DOHH2 (cell line): ENCODE measurements around the gene FAR2.
A peak's percentile ranks its signal among the peaks of the same experiment; 100 is the strongest.
"Not testable (repeated sequence)": the region's sequence is repeated elsewhere in the genome, so short reads cannot be mapped to it uniquely, and the experiment has no call there.

Source experiments
- H3F3A ChIP-seq: fragments of 200-600 bp; sonication (generic), shearing (Covaris generic); 2 replicates; pipeline ENCODE4 v1.6.0; 2016; ENCODE audit warnings: antibody characterized with exemption, mild to moderate bottlenecking; ENCODE audit not compliant: control insufficient read depth, insufficient read depth
- H3K27ac ChIP-seq: fragments of 200-600 bp; sonication (generic); 2 replicates; pipeline ENCODE4 v1.5.1; 2014; ENCODE audit warnings: low read depth, mild to moderate bottlenecking, low read length, moderate library complexity
- H3K27me3 ChIP-seq: fragments of 200-600 bp; sonication (generic); 2 replicates; pipeline ENCODE4 v1.6.1; 2014; ENCODE audit warnings: mild to moderate bottlenecking, low read length, mixed read lengths; ENCODE audit not compliant: control insufficient read depth
- H3K36me3 ChIP-seq: fragments of 200-600 bp; sonication (generic); 2 replicates; pipeline ENCODE4 v1.6.1; 2014; ENCODE audit warnings: mild to moderate bottlenecking, low read length, moderate library complexity, mixed read lengths; ENCODE audit not compliant: control insufficient read depth
- H3K4me1 ChIP-seq: fragments of 200-600 bp; sonication (generic); 2 replicates; pipeline ENCODE4 v1.6.1; 2014; ENCODE audit warnings: mild to moderate bottlenecking, low read length, mixed read lengths; ENCODE audit not compliant: control insufficient read depth
- H3K4me2 ChIP-seq: fragments of 200-600 bp; sonication (generic); 2 replicates; pipeline ENCODE4 v1.6.0; 2014; ENCODE audit warnings: mild to moderate bottlenecking, low read length, moderate library complexity
- H3K4me3 ChIP-seq: fragments of 200-600 bp; sonication (generic); 2 replicates; pipeline ENCODE4 v1.5.1; 2014; ENCODE audit warnings: mild to moderate bottlenecking, low read length, mixed read lengths
- H3K79me2 ChIP-seq: fragments of 200-600 bp; sonication (generic); 2 replicates; pipeline ENCODE4 v1.6.1; 2014; ENCODE audit warnings: mild to moderate bottlenecking, low read length, mixed read lengths; ENCODE audit not compliant: control insufficient read depth
- H3K9me2 ChIP-seq: fragments of 200-600 bp; sonication (generic); replicated peaks from 2 replicates; pipeline ENCODE4 v1.6.1; 2014; ENCODE audit warnings: mild to moderate bottlenecking, low read length, mixed read lengths; ENCODE audit not compliant: control insufficient read depth
- H3K9me3 ChIP-seq: fragments of 200-600 bp; sonication (generic); 2 replicates; pipeline ENCODE4 v1.6.1; 2014; ENCODE audit warnings: antibody characterized with exemption, low read length, mixed read lengths; ENCODE audit not compliant: control insufficient read depth, insufficient read depth
- H4K20me1 ChIP-seq: fragments of 200-600 bp; sonication (generic); 2 replicates; pipeline ENCODE4 v1.6.0; 2014; ENCODE audit warnings: low read depth, mild to moderate bottlenecking, antibody characterized with exemption, low read length, moderate library complexity; ENCODE audit not compliant: control insufficient read depth, insufficient read depth
- CTCF ChIP-seq: fragments of 200-600 bp; sonication (generic); IDR thresholded peaks from one replicate; pipeline ENCODE4 v1.5.1; 2014; ENCODE audit warnings: antibody characterized with exemption, mild to moderate bottlenecking, low read depth, low read length; ENCODE audit not compliant: poor library complexity, severe bottlenecking
- EZH2phosphoT487 ChIP-seq: fragments of 200-600 bp; sonication (generic); IDR thresholded peaks from 2 replicates; pipeline ENCODE4 v1.6.1; 2017; ENCODE audit warnings: borderline replicate concordance, mild to moderate bottlenecking, antibody characterized with exemption, low read length, moderate library complexity, mixed read lengths

Gene FAR2

GRCh38 chr12:29376118-29376517 is 227.0 kb downstream of the FAR2 start:
- H3K4me3 ChIP-seq: no peak overlapping the region
- H3K79me2 ChIP-seq: peaks cover 89% of the 10 kb centered on the region
- H3K4me2 ChIP-seq: no peak overlapping the region
- peaks cover 3% of the 10 kb centered on the region; the same call in 1 of the 2 replicates for H3K9me3 ChIP-seq
- peaks cover 44% of the 10 kb centered on the region for H3K36me3 ChIP-seq
- H4K20me1 ChIP-seq: no peaks in the 10 kb centered on the region
- no peak for TF ChIP-seq EZH2phosphoT487
- TF ChIP-seq CTCF: no peak
- no peaks in the 10 kb centered on the region for H3K9me2 ChIP-seq
- no peak overlapping the region for H3K27ac ChIP-seq
- H3K27me3 ChIP-seq: no peaks in the 10 kb centered on the region
- peaks cover 15% of the 10 kb centered on the region for H3K4me1 ChIP-seq
- no peaks in the 10 kb centered on the region for H3F3A ChIP-seq

DNA sequence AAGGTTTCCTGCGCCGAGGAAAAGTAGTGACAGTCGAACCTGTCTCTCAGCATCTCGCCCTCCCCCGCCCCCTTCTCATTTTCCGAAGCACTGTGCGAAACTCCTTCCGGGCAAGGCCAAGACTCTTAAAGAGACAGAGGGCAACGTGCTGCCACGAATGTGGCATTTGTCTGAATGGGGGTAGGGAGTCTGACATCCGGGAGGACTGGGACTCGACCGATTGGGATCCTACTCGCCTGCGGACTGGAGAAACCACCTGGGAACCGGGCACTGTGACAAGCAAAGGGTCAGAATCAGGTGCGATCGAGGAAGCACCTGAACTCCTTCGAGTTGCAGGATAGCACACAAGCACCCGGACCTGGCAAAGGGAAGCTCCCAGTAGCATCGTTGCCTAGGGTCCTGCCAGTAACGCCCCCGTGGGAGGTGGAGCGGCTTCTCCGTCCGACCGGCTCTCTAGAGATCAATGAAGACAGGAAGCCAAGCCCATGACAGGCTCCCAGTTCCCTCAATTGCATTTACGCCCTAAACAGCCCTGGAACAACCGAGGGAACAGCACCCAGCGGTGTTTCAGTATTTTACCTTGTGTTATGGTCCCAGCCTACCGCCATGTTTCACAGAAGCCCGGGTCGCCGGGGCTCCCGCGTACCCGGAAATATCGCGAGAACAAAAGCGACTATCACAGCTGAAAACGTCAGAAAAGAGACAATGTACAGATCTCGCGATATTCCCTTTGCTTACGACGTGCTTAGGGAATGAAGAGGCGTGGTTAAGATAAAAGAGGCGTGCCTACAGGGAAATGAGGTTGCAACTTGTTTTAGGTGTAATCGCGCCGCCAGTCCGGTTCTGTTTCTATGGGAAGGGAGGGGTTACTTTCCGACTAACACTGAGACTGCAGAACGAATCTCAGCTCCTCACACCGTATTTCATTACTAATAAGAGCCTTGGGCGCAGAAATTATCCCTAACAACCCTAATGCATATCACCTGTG is 231.8 kb downstream of the FAR2 start, which contains the start of gene ERGIC2:
TSS of gene ERGIC2 (minus strand) at position 637 of the 988 bp plus-strand sequence. CDS start 9,539 bp downstream, outside the sequence.
- Histone ChIP-seq H3F3A (no peaks in the 10 kb centered on the region), H3K4me3 (peak within 1 kb of the TSS; percentile 88), H3K79me2 (peaks cover 51% of the 10 kb centered on the region), H3K4me2 (peak within 1 kb of the TSS; percentile 75), H3K27ac (peak within 1 kb of the TSS; percentile 66), H3K4me1 (peaks cover 20% of the 10 kb centered on the region), H3K9me3 (peaks cover 3% of the 10 kb centered on the region; the same call in 1 of the 2 replicates), H3K9me2 (no peaks in the 10 kb centered on the region), H3K36me3 (peaks cover 36% of the 10 kb centered on the region), H3K27me3 (no peaks in the 10 kb centered on the region), H4K20me1 (no peaks in the 10 kb centered on the region)
- no peak for TF ChIP-seq EZH2phosphoT487
- no peak for TF ChIP-seq CTCF

DNA sequence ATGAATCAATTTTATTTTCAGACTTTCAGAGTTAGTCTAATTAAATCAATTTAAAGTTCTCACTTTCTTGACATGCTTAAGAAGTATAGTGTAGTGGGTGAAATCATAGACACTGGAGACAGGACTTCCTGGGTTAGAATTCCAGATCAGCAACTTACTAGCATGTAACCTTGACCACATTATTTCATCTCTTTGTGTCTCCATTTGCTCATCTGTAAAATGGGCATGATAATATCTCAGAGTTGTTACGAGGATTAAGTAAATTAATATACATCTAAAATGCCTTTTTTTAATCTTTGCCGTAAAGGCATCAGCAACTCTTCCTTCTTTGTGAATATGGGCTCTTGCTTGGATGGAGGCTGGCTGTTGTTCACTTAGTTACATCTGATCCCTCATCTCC is 233.2 kb downstream of the FAR2 start:
- no peaks in the 10 kb centered on the region for H4K20me1 ChIP-seq
- H3K9me2 ChIP-seq: no peaks in the 10 kb centered on the region
- H3K27ac ChIP-seq: no peak overlapping the region
- peaks cover 37% of the 10 kb centered on the region for H3K79me2 ChIP-seq
- H3K4me1 ChIP-seq: peaks cover 20% of the 10 kb centered on the region
- peak overlapping the region; percentile 88 for H3K4me3 ChIP-seq
- H3F3A ChIP-seq: no peaks in the 10 kb centered on the region
- no peak for TF ChIP-seq EZH2phosphoT487
- peak overlapping the region; percentile 75; the same call in 1 of the 2 replicates for H3K4me2 ChIP-seq
- H3K36me3 ChIP-seq: peaks cover 24% of the 10 kb centered on the region
- no peaks in the 10 kb centered on the region for H3K9me3 ChIP-seq
- H3K27me3 ChIP-seq: no peaks in the 10 kb centered on the region

DNA sequence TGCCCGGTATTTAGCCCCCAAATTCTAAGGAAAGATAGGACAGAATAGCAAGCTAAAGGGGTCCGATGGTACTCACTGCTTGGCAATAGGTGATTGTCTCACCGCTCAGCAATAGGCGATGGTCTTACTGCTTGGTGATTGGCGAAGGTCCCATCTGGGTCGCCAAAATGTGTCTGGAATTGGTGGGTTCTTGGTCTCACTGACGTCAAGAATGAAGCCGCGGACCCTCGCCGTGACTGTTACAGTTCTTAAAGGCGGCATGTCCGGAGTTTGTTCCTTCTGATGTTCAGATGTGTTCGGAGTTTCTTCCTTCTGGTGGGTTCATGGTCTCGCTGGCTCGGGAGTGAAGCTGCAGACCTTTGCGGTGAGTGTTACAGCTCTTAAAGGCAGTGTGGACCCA is 236.1 kb downstream of the FAR2 start:
- H3K4me2 ChIP-seq, H3K79me2 ChIP-seq, H3K4me3 ChIP-seq, H3K9me2 ChIP-seq, H3K9me3 ChIP-seq, H3F3A ChIP-seq, H3K27me3 ChIP-seq, H3K4me1 ChIP-seq, H4K20me1 ChIP-seq, H3K36me3 ChIP-seq, H3K27ac ChIP-seq: not testable (repeated sequence)
